MM.1S (cell line): ENCODE measurements around the gene ADARB1.

Experiments used
- CTCF ChIP-seq: fragments of 300-600 bp; sonication (generic); IDR thresholded peaks from 2 replicates; pipeline ENCODE4 v1.5.1; 2016; ENCODE audit warnings: antibody characterized with exemption, low read length, mixed read lengths
- EZH2 ChIP-seq: fragments of 300-600 bp; sonication (generic); optimal IDR thresholded peaks from 2 replicates; pipeline ENCODE3; 2017; ENCODE audit warnings: low read depth, mild to moderate bottlenecking, antibody characterized with exemption, low read length, mixed read lengths

GRCh38 chr21:45196620-45197019 is 122.2 kb downstream of the ADARB1 start:
- no peak for TF ChIP-seq CTCF
- TF ChIP-seq EZH2, result no peak
